Thyroid gland (tissue), 4 donors: ENCODE results near the gene STX8. TPM values are rescaled to one million over a fixed set of nuclear protein-coding genes. Genes with fewer than 3 reads are reported as not detected.

Experiments used
- DNase-seq, 2 donors: peaks; one replicate each; pipeline ENCODE4 v3.0.0-alpha.2; 2019
- H3K27ac ChIP-seq, 3 donors: fragments of 200-600 bp; sonication (generic); 1 replicate in 2 of 3; 2 replicates in 1 of 3; pipeline ENCODE4 v1.5.1; 2016 to 2019; ENCODE audit warnings: mild to moderate bottlenecking in 1 of 3, moderate library complexity in 1 of 3
- H3K27me3 ChIP-seq: fragments of 200-600 bp; sonication (generic); one replicate; pipeline ENCODE4 v1.5.1; 2019
- H3K36me3 ChIP-seq, 2 donors: fragments of 200-600 bp; sonication (generic); one replicate each; pipeline ENCODE4 v1.5.1; 2016 to 2019
- H3K4me1 ChIP-seq, 2 donors: fragments of 200-600 bp; sonication (generic); one replicate each; pipeline ENCODE4 v1.5.1; 2017 to 2019
- H3K4me3 ChIP-seq, 3 donors: fragments of 200-600 bp; sonication (generic); replicated peaks in 1 of 3; 1 replicate in 2 of 3; 2 replicates in 1 of 3; pipeline ENCODE4 v1.5.1; 2016; ENCODE audit warnings: mild to moderate bottlenecking in 1 of 3
- H3K9me3 ChIP-seq: fragments of 200-600 bp; sonication (generic); one replicate; pipeline ENCODE4 v1.5.1; 2017
- CTCF ChIP-seq, 6 experiments: fragments of 200-600 bp in 3 of 6; fragments of 450-650 bp in 3 of 6; sonication (generic) in 3 of 6; IDR thresholded peaks; one replicate each; pipeline ENCODE4 v1.5.1; 2016 to 2019; ENCODE audit warnings: antibody characterized with exemption in 6 of 6, mild to moderate bottlenecking in 2 of 6, inconsistent platforms in 1 of 6, moderate library complexity in 1 of 6
- POLR2A ChIP-seq, 2 donors: fragments of 450-650 bp; IDR thresholded peaks; one replicate each; pipeline ENCODE4 v1.6.1; 2017; ENCODE audit warnings: antibody characterized with exemption in 2 of 2, mild to moderate bottlenecking in 2 of 2, moderate library complexity in 1 of 2
- WGBS, 2 donors: methylation state at CpG; one replicate each; pipeline ENCODE4 v1.1.5; 2017; 5-methylcytosine and 5-hydroxymethylcytosine counted together
- intact Hi-C: fragments of 100-400 bp; cut with DNase I; formaldehyde crosslinking; loops from one replicate; pipeline ENCODE4 v1.15.1; 2023
- total RNA-seq, 4 donors: library from RNA; depleted of rRNA; stranded (reverse); fragments of >200 nt; gene quantifications; one replicate each; pipeline ENCODE4 v1.2.3, GENCODE V29; 2016

Gene STX8
- total RNA-seq, 4 donors from 2014 or later = 67.6 to 88.9 (median 72.7) TPM

- WGBS, 2 donors = 88 to 96% methylated on average over 10 of the region's 10 CpGs
- Histone ChIP-seq H3K27ac (no peak overlapping the region), H3K4me3 (no peak overlapping the region), H3K9me3 (no peaks in the 10 kb centered on the region), H3K4me1 (no peaks in the 10 kb centered on the region), H3K27me3 (no peaks in the 10 kb centered on the region), H3K36me3 (no peaks in the 10 kb centered on the region)
- TF ChIP-seq CTCF (IDR thresholded peaks at IDR 0.05) (no peak), POLR2A (IDR thresholded peaks at IDR 0.05) (no peak)
- DNase-seq = no peak
- intact Hi-C loops = no loop called here
These were observed 240.8 kb downstream of the STX8 start for GRCh38 chr17:9334536-9335446.

GRCh38 chr17:9332132-9332494 lies 243.5 kb downstream of the STX8 start:
- intact Hi-C loops = no loop called here
- no peak for DNase-seq
- WGBS, 2 donors = 89 to 93% methylated on average over 6 of the region's 6 CpGs

GRCh38 chr17:9331279-9332131 lies 244.1 kb downstream of the STX8 start:
- Histone ChIP-seq H3K4me3 (no peak overlapping the region), H3K4me1 (no peaks in the 10 kb centered on the region), H3K36me3 (no peaks in the 10 kb centered on the region), H3K9me3 (no peaks in the 10 kb centered on the region), H3K27ac (no peak overlapping the region), H3K27me3 (no peaks in the 10 kb centered on the region)
- intact Hi-C loops = no loop called here
- DNase-seq = no peak
- TF ChIP-seq CTCF (IDR thresholded peaks at IDR 0.05) (no peak), POLR2A (IDR thresholded peaks at IDR 0.05) (no peak)
- 86% methylated on average over 16 of the region's 16 CpGs for WGBS, 2 donors

More at GRCh38 chr17:9332132-9332494, 243.5 kb downstream of the STX8 start:
- Histone ChIP-seq H3K4me3 (no peak overlapping the region), H3K27me3 (no peaks in the 10 kb centered on the region), H3K4me1 (no peaks in the 10 kb centered on the region), H3K9me3 (no peaks in the 10 kb centered on the region), H3K27ac (no peak overlapping the region), H3K36me3 (no peaks in the 10 kb centered on the region)
- TF ChIP-seq CTCF (IDR thresholded peaks at IDR 0.05) = no peak

GRCh38 chr17:9330611-9331271 lies 244.9 kb downstream of the STX8 start:
- 88 to 90% methylated on average over 21 of the region's 21 CpGs for WGBS, 2 donors
- Histone ChIP-seq H3K4me1 (no peaks in the 10 kb centered on the region), H3K27me3 (no peaks in the 10 kb centered on the region), H3K27ac (no peak overlapping the region), H3K36me3 (no peaks in the 10 kb centered on the region), H3K4me3 (no peak overlapping the region), H3K9me3 (no peaks in the 10 kb centered on the region)
- no peak for TF ChIP-seq POLR2A (IDR thresholded peaks at IDR 0.05)
- no peak for TF ChIP-seq CTCF (IDR thresholded peaks at IDR 0.05)
- no peak for DNase-seq
- intact Hi-C loops = no loop called here
